B cell (primary cell): ENCODE data around the gene LHFPL4. TPM values are rescaled to one million over a fixed set of nuclear protein-coding genes. Genes with fewer than 3 reads are reported as not detected.

ENCODE experiments used
- ATAC-seq: fragments of 200-7000 bp; cut with Tn5 transposase; one replicate; pipeline ENCODE4 v1.10.0; 2021; ENCODE audit warnings: low read depth, mild to moderate bottlenecking, moderate number of reproducible peaks, moderate library complexity
- CTCF ChIA-PET: fragments of 350-600 bp; sonication (Branson Sonifier 250); formaldehyde crosslinking; loops from one replicate; lab custom pipeline; 2021; ENCODE audit warnings: antibody characterized with exemption, inconsistent platforms; lab: Charles Lee
- POLR2A ChIA-PET: fragments of 350-600 bp; sonication (Branson Sonifier 250); formaldehyde crosslinking; loops from one replicate; lab custom pipeline; 2021; ENCODE audit warnings: antibody characterized with exemption; lab: Charles Lee
- DNase-seq: peaks from one replicate; pipeline ENCODE4 v3.0.0; 2013
- H2AFZ ChIP-seq: 2 replicates; pipeline ENCODE4 v1.6.1; 2012; ENCODE audit warnings: mild to moderate bottlenecking, low read depth, low read length; ENCODE audit not compliant: insufficient read depth, poor library complexity, severe bottlenecking
- H3K27ac ChIP-seq, 2 donors: 1 replicate in 1 of 2; 2 replicates in 1 of 2; pipeline ENCODE4 v1.5.1; 2012 to 2013; ENCODE audit warnings: low read length in 2 of 2, mild to moderate bottlenecking in 2 of 2, moderate library complexity in 1 of 2
- H3K27me3 ChIP-seq, 4 experiments: fragments of 200-600 bp in 1 of 4; sonication (generic) in 1 of 4; replicated peaks in 1 of 4; 1 replicate in 2 of 4; 2 replicates in 2 of 4; pipeline versions ENCODE4 v1.6.1 to v1.7.0; 2013 to 2016; ENCODE audit warnings: low read length in 3 of 4, mild to moderate bottlenecking in 2 of 4, mixed read lengths in 1 of 4, moderate library complexity in 1 of 4; ENCODE audit not compliant: insufficient read depth in 4 of 4, control insufficient read depth in 3 of 4; ENCODE audit errors: control extremely low read depth in 1 of 4
- H3K36me3 ChIP-seq, 2 experiments: replicated peaks in 1 of 2; 1 replicate in 1 of 2; 2 replicates in 1 of 2; pipeline versions ENCODE4 v1.6.1 to v1.7.1; 2013; ENCODE audit warnings: low read length in 1 of 2; ENCODE audit not compliant: insufficient read depth in 2 of 2, control insufficient read depth in 1 of 2; ENCODE audit errors: control extremely low read depth in 1 of 2, extremely low read depth in 1 of 2
- H3K4me1 ChIP-seq, 2 donors: fragments of 200-600 bp in 1 of 2; sonication (generic) in 1 of 2; 1 replicate in 1 of 2; 2 replicates in 1 of 2; pipeline versions ENCODE4 v1.5.1 to v1.6.1; 2013 to 2017; ENCODE audit warnings: low read length in 2 of 2; ENCODE audit not compliant: control insufficient read depth in 2 of 2, insufficient read depth in 2 of 2
- H3K4me2 ChIP-seq: replicated peaks from 2 replicates; pipeline ENCODE3; 2012; ENCODE audit warnings: mild to moderate bottlenecking, low read depth, low read length; ENCODE audit not compliant: poor library complexity, severe bottlenecking
- H3K4me3 ChIP-seq, 5 experiments: fragments of 200-600 bp in 1 of 5; sonication (generic) in 1 of 5; 1 replicate in 3 of 5; 2 replicates in 2 of 5; pipeline versions ENCODE4 v1.5.1 to v1.7.0; 2011 to 2016; ENCODE audit warnings: low read length in 4 of 5, mild to moderate bottlenecking in 4 of 5, low read depth in 2 of 5, control low read depth in 1 of 5, moderate library complexity in 1 of 5; ENCODE audit not compliant: insufficient read depth in 1 of 5; ENCODE audit errors: control extremely low read depth in 1 of 5, extremely low read depth in 1 of 5
- H3K79me2 ChIP-seq: fragments of 200-600 bp; sonication (generic); one replicate; pipeline ENCODE4 v1.6.0; 2016; ENCODE audit warnings: low read length; ENCODE audit not compliant: control insufficient read depth, insufficient read depth
- H3K9ac ChIP-seq: fragments of 200-600 bp; sonication (generic); 2 replicates; pipeline ENCODE4 v1.6.1; 2017; ENCODE audit warnings: mild to moderate bottlenecking, low read length, moderate library complexity
- H3K9me3 ChIP-seq, 3 donors: one replicate each; pipeline versions ENCODE4 v1.6.1 to v1.7.1; 2013; ENCODE audit warnings: low read length in 2 of 3; ENCODE audit not compliant: control insufficient read depth in 2 of 3, insufficient read depth in 1 of 3; ENCODE audit errors: control extremely low read depth in 1 of 3
- H4K20me1 ChIP-seq: 2 replicates; pipeline ENCODE4 v1.6.0; 2012; ENCODE audit warnings: mild to moderate bottlenecking, low read length; ENCODE audit not compliant: insufficient read depth, control insufficient read depth, poor library complexity, severe bottlenecking
- H3K27ac Mint-ChIP-seq: one replicate; pipeline ENCODE4 v1.8.0; 2021; ENCODE audit warnings: mixed read lengths
- H3K27me3 Mint-ChIP-seq: one replicate; pipeline ENCODE4 v1.8.0; 2021; ENCODE audit warnings: mixed read lengths
- H3K4me1 Mint-ChIP-seq: one replicate; pipeline ENCODE4 v1.8.0; 2021; ENCODE audit warnings: mixed read lengths
- H3K4me3 Mint-ChIP-seq: one replicate; pipeline ENCODE4 v1.8.0; 2021; ENCODE audit warnings: mixed read lengths
- H3K9me3 Mint-ChIP-seq: one replicate; pipeline ENCODE4 v1.8.0; 2022; ENCODE audit warnings: mixed read lengths; ENCODE audit not compliant: insufficient read depth
- CTCF ChIP-seq: fragments of 200-600 bp; IDR thresholded peaks from one replicate; pipeline ENCODE4 v1.8.0; 2022; ENCODE audit warnings: antibody characterized with exemption, mild to moderate bottlenecking
- EZH2 ChIP-seq: IDR thresholded peaks from 2 replicates; pipeline ENCODE4 v1.6.1; 2012; ENCODE audit warnings: borderline replicate concordance, low read depth, mild to moderate bottlenecking, moderate library complexity, low read length; ENCODE audit not compliant: insufficient read depth, poor library complexity, severe bottlenecking
- WGBS: methylation state at CpG from one replicate; pipeline ENCODE4 v1.1.5; 2013; ENCODE audit warnings: missing lambda C conversion rate; ENCODE audit not compliant: insufficient coverage; 5-methylcytosine and 5-hydroxymethylcytosine counted together
- intact Hi-C: fragments of 100-400 bp; cut with micrococcal nuclease; formaldehyde crosslinking; loops from one replicate; pipeline ENCODE4 v1.10.0; 2022
- polyA plus RNA-seq: library from polyadenylated mRNA; depleted of rRNA; stranded (reverse); fragments of >200 nt; gene quantifications from 2 replicates; pipeline ENCODE4 v1.2.3, GENCODE V29; 2012
- total RNA-seq, 2 donors: library from RNA; stranded (reverse); fragments of 120-200 nt in 1 of 2; gene quantifications; 1 replicate in 1 of 2; 2 replicates in 1 of 2; pipeline versions ENCODE4 v1.2.3 to v1.2.4, GENCODE V29; 2013 to 2022

LHFPL4 gene
- total and polyA plus RNA-seq, 2 donors (not counting 1 experiment from before 2014, with no cell fraction given) = not detected

- no peak for DNase-seq
- POLR2A ChIA-PET = no interaction called here
Measured at GRCh38 chr3:9583371-9583770, 29.7 kb upstream of the LHFPL4 start.

GRCh38 chr3:9582332-9582731 is 28.7 kb upstream of the LHFPL4 start:
- no peaks in the 10 kb centered on the region for H3K9me3 Mint-ChIP-seq
- H4K20me1 ChIP-seq = no peaks in the 10 kb centered on the region

More at GRCh38 chr3:9583371-9583770, 29.7 kb upstream of the LHFPL4 start:
- Histone ChIP-seq H3K27ac (no peak overlapping the region), H3K4me2 (no peak overlapping the region), H3K9ac (no peak overlapping the region), H3K4me3 (no peak overlapping the region), H3K9me3 (peaks cover 0 to 7% (median 0%) of the 10 kb centered on the region in 3 donors), H3K27me3 (no peaks in the 10 kb centered on the region), H4K20me1 (no peaks in the 10 kb centered on the region), H3K79me2 (no peaks in the 10 kb centered on the region), H2AFZ (no peak overlapping the region), H3K4me1 (no peaks in the 10 kb centered on the region), H3K36me3 (no peaks in the 10 kb centered on the region)
- H3K4me3 Mint-ChIP-seq = no peak overlapping the region
- no peak for TF ChIP-seq EZH2
- no peak for TF ChIP-seq CTCF
- peaks cover 4% of the 10 kb centered on the region for H3K27me3 Mint-ChIP-seq
- intact Hi-C loops = no loop called here
- ATAC-seq = no peak
- H3K4me1 Mint-ChIP-seq = no peaks in the 10 kb centered on the region
- no peak overlapping the region for H3K27ac Mint-ChIP-seq
- 94% methylated on average over 2 of the region's 3 CpGs for WGBS
- CTCF ChIA-PET = no interaction called here
- no peaks in the 10 kb centered on the region for H3K9me3 Mint-ChIP-seq

More at GRCh38 chr3:9582332-9582731, 28.7 kb upstream of the LHFPL4 start:
- ATAC-seq = no peak
- Histone ChIP-seq H3K79me2 (no peaks in the 10 kb centered on the region), H3K36me3 (no peaks in the 10 kb centered on the region), H3K27ac (no peak overlapping the region), H3K4me1 (no peaks in the 10 kb centered on the region), H2AFZ (no peak overlapping the region), H3K27me3 (no peaks in the 10 kb centered on the region), H3K4me2 (no peak overlapping the region), H3K9me3 (peaks cover 0 to 7% (median 0%) of the 10 kb centered on the region in 3 donors), H3K4me3 (no peak overlapping the region), H3K9ac (no peak overlapping the region)
- 85% methylated on average over 3 of the region's 3 CpGs for WGBS
- no peak for TF ChIP-seq EZH2
- no peak for TF ChIP-seq CTCF
- Mint-ChIP-seq H3K27ac (no peak overlapping the region), H3K4me3 (no peak overlapping the region), H3K27me3 (peaks cover 3% of the 10 kb centered on the region), H3K4me1 (no peaks in the 10 kb centered on the region)
- ChIA-PET CTCF (no interaction called here), POLR2A (no interaction called here)
- no peak for DNase-seq
- intact Hi-C loops = no loop called here
